Esophagus squamous epithelium (tissue), 4 donors: ENCODE measurements around the gene TBC1D14.

ENCODE experiments used
- CTCF ChIP-seq, 6 experiments: fragments of 450-650 bp in 4 of 6; fragments of 200-600 bp in 2 of 6; sonication (generic) in 2 of 6; IDR thresholded peaks; one replicate each; pipeline ENCODE4 v1.5.1; 2016 to 2019; ENCODE audit warnings: antibody characterized with exemption in 6 of 6, mild to moderate bottlenecking in 4 of 6, moderate library complexity in 4 of 6
- POLR2A ChIP-seq, 4 donors: fragments of 450-650 bp; IDR thresholded peaks; one replicate each; pipeline ENCODE4 v1.6.1; 2017; ENCODE audit warnings: antibody characterized with exemption in 4 of 4, mild to moderate bottlenecking in 4 of 4, moderate library complexity in 3 of 4

GRCh38 chr4:7027913-7028312 lies 118.3 kb downstream of the TBC1D14 start:
- TF ChIP-seq CTCF (IDR thresholded peaks at IDR 0.05) (no peak), POLR2A (IDR thresholded peaks at IDR 0.05) (no peak)
